NCI-H2227 treated with DMSO at 0.1 percent for 48 hours (cell line): ENCODE results near the gene CNPY1.

Experiments used
- DNase-seq: peaks from one replicate; lab custom pipeline; 2025; lab: John Stamatoyannopoulos, UW

The CNPY1 gene

GRCh38 chr7:155488483-155489127 lies 57.8 kb downstream of the CNPY1 start:
- no peak for DNase-seq

GRCh38 chr7:155487509-155488482 lies 58.6 kb downstream of the CNPY1 start:
- DNase-seq: no peak

GRCh38 chr7:155486783-155487508 lies 59.4 kb downstream of the CNPY1 start:
- DNase-seq: no peak

- no peak for DNase-seq
Measured at GRCh38 chr7:155484483-155485399, 61.6 kb downstream of the CNPY1 start.

GRCh38 chr7:155483868-155484325 lies 62.5 kb downstream of the CNPY1 start:
- DNase-seq: no peak

- DNase-seq: no peak
Measured at GRCh38 chr7:155483245-155483644, 63.1 kb downstream of the CNPY1 start.

GRCh38 chr7:155482511-155483183 lies 63.7 kb downstream of the CNPY1 start:
- DNase-seq: no peak

- DNase-seq: no peak
Measured at GRCh38 chr7:155481764-155482163, 64.6 kb downstream of the CNPY1 start.

GRCh38 chr7:155477476-155477875 lies 68.9 kb downstream of the CNPY1 start:
- DNase-seq: no peak

- no peak for DNase-seq
Measured at GRCh38 chr7:155471718-155472117, 74.6 kb downstream of the CNPY1 start.

GRCh38 chr7:155470686-155471638 lies 75.4 kb downstream of the CNPY1 start:
- DNase-seq: no peak

- DNase-seq: no peak
Measured at GRCh38 chr7:155470186-155470487, 76.2 kb downstream of the CNPY1 start.

- no peak for DNase-seq
Measured at GRCh38 chr7:155469311-155470185, 76.8 kb downstream of the CNPY1 start.

- no peak for DNase-seq
Measured at GRCh38 chr7:155468785-155469148, 77.6 kb downstream of the CNPY1 start.

- no peak for DNase-seq
Measured at GRCh38 chr7:155467846-155468784, 78.2 kb downstream of the CNPY1 start.

- DNase-seq: peak; percentile 25
Measured at GRCh38 chr7:155466814-155467733, 79.3 kb downstream of the CNPY1 start.
